Cardiac muscle cell (in vitro differentiated cells and primary cell): Measurements from ENCODE around the gene ZNF695. TPM values are rescaled to one million over a fixed set of nuclear protein-coding genes. Genes with fewer than 3 reads are reported as not detected.
A peak's percentile ranks its signal among the peaks of the same experiment; 100 is the strongest.

Experiments
- DNase-seq, 2 donors: peaks; one replicate each; pipeline versions ENCODE4 v3.0.0 to v3.0.0-alpha.2; 2010 to 2017; ENCODE audit warnings: low read depth in 1 of 2, low spot score in 1 of 2
- H3K27ac ChIP-seq: fragments of 200-600 bp; sonication (generic); 2 replicates; pipeline ENCODE4 v1.5.1; 2016
- H3K27me3 ChIP-seq: fragments of 200-600 bp; sonication (generic); 2 replicates; pipeline ENCODE4 v1.6.0; 2016; ENCODE audit warnings: control low read depth
- H3K36me3 ChIP-seq: fragments of 200-600 bp; sonication (generic); 2 replicates; pipeline ENCODE4 v1.5.1; 2016; ENCODE audit warnings: control low read depth
- H3K4me1 ChIP-seq: fragments of 200-600 bp; sonication (generic); 2 replicates; pipeline ENCODE4 v1.8.1; 2017; ENCODE audit warnings: low read depth, mild to moderate bottlenecking, mixed run types
- H3K4me3 ChIP-seq: fragments of 200-600 bp; sonication (generic); 2 replicates; pipeline ENCODE4 v1.5.1; 2016; ENCODE audit warnings: mild to moderate bottlenecking
- H3K9me3 ChIP-seq: fragments of 200-600 bp; sonication (generic); 2 replicates; pipeline ENCODE4 v1.5.1; 2017; ENCODE audit warnings: low read depth, mild to moderate bottlenecking, control low read depth
- polyA plus RNA-seq: library from polyadenylated mRNA; unstranded; fragments of >200 nt; fragmentation: Nextera tagmentation; extraction: Ambion mirVana; gene quantifications from 2 replicates; pipeline ENCODE4 v1.2.1, GENCODE V29; 2016
- total RNA-seq: library from RNA; depleted of rRNA; stranded (reverse); fragments of >200 nt; gene quantifications from 2 replicates; pipeline ENCODE4 v1.2.3, GENCODE V29; 2016
- TF ChIP-seq, protein P1 (sequence below): IDR thresholded peaks from 2 replicates; pipeline ENCODE4 v1.5.1; 2012; ENCODE audit warnings: low read depth, mild to moderate bottlenecking, low read length

The ZNF695 gene
- total RNA-seq (1.1 and 4.3 TPM in 2 replicates), polyA plus RNA-seq (2.0 and 3.7 TPM in 2 replicates)

DNA sequence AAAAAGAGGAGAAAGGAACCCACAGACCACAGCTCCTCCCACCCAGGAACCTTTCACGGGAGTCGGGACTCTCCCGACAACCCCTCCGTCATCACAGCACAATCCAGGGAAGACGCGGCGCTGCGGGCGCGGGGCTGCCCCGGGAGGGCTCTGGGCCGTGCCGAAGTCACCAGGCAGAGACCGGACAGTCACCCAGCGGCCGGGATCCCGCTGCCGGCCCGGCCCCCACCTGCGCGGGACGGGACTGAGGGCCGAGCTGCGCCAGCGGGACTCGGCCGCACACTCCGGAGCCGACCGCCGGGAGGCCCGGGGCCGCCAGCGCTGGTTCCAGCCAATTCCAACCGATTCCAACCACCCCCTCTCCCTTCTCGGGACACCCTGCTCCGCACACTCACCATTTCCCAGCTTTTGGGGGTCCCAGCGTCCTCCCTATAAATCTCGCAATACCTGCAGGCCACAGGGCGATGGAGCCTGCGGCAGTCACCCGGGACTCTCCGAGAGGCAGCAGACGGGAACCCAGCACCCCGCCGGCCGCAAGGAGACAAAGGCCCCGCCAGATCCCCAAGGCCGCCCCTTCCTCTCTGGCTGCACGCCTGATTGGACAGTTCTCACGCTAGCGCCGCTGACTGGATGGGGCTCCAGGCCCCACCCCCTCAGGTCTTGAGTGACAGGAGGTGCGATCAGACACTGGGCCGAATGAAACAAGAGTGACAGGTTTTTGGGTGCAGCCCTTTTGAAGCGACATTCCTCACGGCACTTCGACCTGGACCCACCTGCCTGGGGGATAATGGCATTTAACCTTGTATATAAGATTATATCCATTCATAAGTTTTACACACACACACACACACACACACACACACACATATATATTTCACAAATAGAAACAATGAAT is at the start of gene ZNF695:
TSS of gene ZNF695 (minus strand) at position 547 of the 895 bp plus-strand sequence. CDS start at position 398, 149 bp downstream.
- no peak within 1 kb of the TSS for H3K27ac ChIP-seq
- no peaks in the 10 kb centered on the region for H3K27me3 ChIP-seq
- no peaks in the 10 kb centered on the region for H3K9me3 ChIP-seq
- peak within 1 kb of the TSS; percentile 66 for H3K4me3 ChIP-seq
- TF ChIP-seq, protein P1, sequence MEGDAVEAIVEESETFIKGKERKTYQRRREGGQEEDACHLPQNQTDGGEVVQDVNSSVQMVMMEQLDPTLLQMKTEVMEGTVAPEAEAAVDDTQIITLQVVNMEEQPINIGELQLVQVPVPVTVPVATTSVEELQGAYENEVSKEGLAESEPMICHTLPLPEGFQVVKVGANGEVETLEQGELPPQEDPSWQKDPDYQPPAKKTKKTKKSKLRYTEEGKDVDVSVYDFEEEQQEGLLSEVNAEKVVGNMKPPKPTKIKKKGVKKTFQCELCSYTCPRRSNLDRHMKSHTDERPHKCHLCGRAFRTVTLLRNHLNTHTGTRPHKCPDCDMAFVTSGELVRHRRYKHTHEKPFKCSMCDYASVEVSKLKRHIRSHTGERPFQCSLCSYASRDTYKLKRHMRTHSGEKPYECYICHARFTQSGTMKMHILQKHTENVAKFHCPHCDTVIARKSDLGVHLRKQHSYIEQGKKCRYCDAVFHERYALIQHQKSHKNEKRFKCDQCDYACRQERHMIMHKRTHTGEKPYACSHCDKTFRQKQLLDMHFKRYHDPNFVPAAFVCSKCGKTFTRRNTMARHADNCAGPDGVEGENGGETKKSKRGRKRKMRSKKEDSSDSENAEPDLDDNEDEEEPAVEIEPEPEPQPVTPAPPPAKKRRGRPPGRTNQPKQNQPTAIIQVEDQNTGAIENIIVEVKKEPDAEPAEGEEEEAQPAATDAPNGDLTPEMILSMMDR, result no peak
- H3K4me1 ChIP-seq, result no peaks in the 10 kb centered on the region
- H3K36me3 ChIP-seq, result no peaks in the 10 kb centered on the region
- DNase-seq, result peak; percentile 96

DNA sequence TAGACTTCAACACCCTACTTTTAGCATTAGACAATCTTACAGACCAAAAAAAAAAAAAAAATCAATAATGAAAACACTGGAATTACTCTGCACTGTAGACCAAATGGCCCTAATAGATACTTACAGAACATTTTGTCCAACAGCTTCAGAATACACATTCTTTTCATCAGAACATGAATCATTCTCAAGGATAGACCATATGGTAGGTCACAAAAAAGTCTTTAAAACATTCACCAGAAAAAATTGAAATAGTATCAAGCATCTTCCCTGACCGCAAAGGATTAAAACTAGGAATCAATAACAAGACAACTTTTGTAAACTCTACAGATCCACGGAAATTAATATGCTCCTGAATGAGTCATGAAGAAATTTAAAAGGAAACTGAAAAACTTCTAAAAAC is 48.2 kb upstream of the ZNF695 start:
- DNase-seq, result no peak
- H3K4me3 ChIP-seq, result no peak overlapping the region
- H3K36me3 ChIP-seq, result no peaks in the 10 kb centered on the region
- TF ChIP-seq, protein P1, result no peak
- no peaks in the 10 kb centered on the region for H3K9me3 ChIP-seq
- no peaks in the 10 kb centered on the region for H3K27me3 ChIP-seq
- no peak overlapping the region for H3K27ac ChIP-seq
- H3K4me1 ChIP-seq, result no peaks in the 10 kb centered on the region

DNA sequence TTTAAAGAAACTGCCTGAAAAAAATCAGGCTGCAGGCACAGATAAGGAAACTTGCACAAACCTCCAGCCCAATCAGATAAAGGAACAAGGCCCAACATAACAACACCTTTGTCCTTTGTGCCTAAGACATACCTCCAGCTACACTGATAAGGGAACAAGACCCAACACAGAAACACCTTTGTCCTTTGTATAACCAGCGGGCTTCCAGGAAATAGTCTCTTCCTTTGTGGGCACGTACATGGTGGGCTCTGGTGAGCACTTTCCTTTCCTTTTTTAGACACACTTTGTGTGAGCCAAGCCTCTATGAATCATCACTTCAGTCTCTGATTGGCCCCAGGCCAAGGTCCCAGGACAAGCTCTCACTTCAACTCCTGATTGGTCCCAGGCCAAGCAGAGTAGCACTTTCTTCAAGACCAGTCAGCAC is 47.1 kb upstream of the ZNF695 start:
- no peaks in the 10 kb centered on the region for H3K4me1 ChIP-seq
- H3K27me3 ChIP-seq, result no peaks in the 10 kb centered on the region
- H3K36me3 ChIP-seq, result no peaks in the 10 kb centered on the region
- no peaks in the 10 kb centered on the region for H3K9me3 ChIP-seq
- peak in 1 of 2 donors; percentile 79 for DNase-seq
- TF ChIP-seq, protein P1, result no peak
- H3K27ac ChIP-seq, result no peak overlapping the region
- no peak overlapping the region for H3K4me3 ChIP-seq

DNA sequence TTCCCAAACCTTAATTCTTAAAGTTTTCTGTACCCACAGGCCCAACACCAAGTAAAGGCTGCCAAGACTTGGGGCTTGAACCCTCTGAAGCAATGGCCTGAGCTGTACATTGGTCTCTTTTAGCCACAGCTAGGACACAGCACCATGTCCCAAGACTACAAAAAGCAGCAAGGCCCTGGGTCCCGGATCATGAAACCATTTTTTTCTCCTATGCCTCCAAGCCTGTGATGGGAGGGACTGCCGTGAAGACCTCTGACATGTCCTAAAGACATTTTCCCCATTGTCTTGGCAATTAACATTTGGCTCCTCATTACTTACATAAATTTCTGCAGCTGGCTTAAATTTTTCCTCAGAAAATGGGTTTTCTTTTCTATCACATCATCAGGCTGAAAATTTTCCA is 39.8 kb upstream of the ZNF695 start:
- H3K9me3 ChIP-seq, result no peaks in the 10 kb centered on the region
- no peaks in the 10 kb centered on the region for H3K36me3 ChIP-seq
- no peak overlapping the region for H3K4me3 ChIP-seq
- H3K27me3 ChIP-seq, result no peaks in the 10 kb centered on the region
- TF ChIP-seq, protein P1, result no peak
- DNase-seq, result no peak
- no peaks in the 10 kb centered on the region for H3K4me1 ChIP-seq
- H3K27ac ChIP-seq, result no peak overlapping the region

DNA sequence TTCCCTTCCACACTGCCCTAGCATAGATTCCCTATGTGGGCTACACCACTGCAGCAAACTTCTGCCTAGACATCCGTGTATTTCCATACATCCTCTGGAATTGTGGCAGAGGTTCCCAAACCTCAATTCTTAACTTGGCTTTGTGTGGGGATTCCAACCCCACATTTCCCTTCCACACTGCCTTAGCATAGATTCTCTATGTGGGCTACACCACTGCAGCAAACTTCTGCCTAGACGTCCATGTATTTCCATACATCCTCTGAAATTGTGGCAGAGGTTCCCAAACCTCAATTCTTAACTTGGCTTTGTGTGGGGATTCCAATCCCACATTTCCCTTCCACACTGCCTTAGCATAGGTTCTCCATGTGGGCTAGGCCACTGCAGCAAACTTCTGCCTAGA is 39.4 kb upstream of the ZNF695 start:
- Histone ChIP-seq H3K4me3 (no peak overlapping the region), H3K36me3 (no peaks in the 10 kb centered on the region), H3K27me3 (no peaks in the 10 kb centered on the region), H3K9me3 (no peaks in the 10 kb centered on the region), H3K27ac (no peak overlapping the region), H3K4me1 (no peaks in the 10 kb centered on the region)
- TF ChIP-seq, protein P1, result no peak
- no peak for DNase-seq
